Measurements from ENCODE around the gene CNGA3. TPM values are rescaled to one million over a fixed set of nuclear protein-coding genes. Genes with fewer than 3 reads are reported as not detected.
"Not testable (repeated sequence)": the region's sequence is repeated elsewhere in the genome, so short reads cannot be mapped to it uniquely, and the experiment has no call there.

The CNGA3 gene
- total RNA-seq, 1 donor from 2014 or later: not detected

DNA sequence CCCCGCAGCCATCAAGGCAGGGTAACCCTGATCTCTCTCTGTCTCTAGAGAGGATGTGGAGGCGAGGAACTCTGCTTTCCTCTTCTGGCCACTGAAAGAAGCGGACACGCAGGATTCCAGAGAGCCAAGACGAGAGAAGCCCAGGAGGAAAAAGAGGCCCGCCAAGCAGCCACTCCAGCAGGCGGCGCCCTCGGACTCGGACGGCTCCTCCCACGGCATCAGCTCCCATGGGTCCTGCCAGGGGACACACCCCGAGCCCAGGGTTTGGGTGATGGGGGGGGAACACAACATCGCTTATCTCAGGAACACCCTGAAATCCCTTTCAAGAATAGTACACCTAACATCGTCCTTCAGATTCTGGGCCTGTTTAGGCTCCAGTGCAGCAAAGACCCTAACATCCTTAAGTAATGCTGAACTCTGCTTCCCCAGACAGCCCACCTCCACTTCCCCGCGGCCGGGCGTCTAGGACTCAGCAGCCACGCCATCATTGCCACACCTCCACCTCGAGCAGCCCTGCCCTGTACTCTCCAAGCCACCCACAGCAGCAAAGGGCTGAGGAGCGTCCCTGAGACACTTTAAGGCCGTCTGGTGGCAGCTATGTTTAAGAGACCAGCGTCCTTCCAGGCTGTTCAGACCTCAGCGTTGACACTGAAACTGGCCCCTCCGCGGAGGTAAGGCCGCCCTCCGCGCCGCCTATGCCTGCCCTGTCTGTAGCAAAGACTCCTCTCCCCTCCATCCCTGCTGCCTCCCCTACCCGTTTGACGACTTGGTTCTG is 34.3 kb upstream of the CNGA3 start:
- Mint-ChIP-seq H3K9me3 (no peaks in the 10 kb centered on the region), H3K27ac (no peak overlapping the region), H3K36me3 (ENCODE audit: low read depth) (no peaks in the 10 kb centered on the region), H3K4me1 (ENCODE audit: low read depth) (no peaks in the 10 kb centered on the region), H3K27me3 (ENCODE audit: low read depth) (peaks cover 2% of the 10 kb centered on the region), H3K4me3 (ENCODE audit: low read depth) (no peak overlapping the region)
- intact Hi-C loops (cut with micrococcal nuclease): no loop called here
- DNase-seq (ENCODE audit: low spot score): no peak

DNA sequence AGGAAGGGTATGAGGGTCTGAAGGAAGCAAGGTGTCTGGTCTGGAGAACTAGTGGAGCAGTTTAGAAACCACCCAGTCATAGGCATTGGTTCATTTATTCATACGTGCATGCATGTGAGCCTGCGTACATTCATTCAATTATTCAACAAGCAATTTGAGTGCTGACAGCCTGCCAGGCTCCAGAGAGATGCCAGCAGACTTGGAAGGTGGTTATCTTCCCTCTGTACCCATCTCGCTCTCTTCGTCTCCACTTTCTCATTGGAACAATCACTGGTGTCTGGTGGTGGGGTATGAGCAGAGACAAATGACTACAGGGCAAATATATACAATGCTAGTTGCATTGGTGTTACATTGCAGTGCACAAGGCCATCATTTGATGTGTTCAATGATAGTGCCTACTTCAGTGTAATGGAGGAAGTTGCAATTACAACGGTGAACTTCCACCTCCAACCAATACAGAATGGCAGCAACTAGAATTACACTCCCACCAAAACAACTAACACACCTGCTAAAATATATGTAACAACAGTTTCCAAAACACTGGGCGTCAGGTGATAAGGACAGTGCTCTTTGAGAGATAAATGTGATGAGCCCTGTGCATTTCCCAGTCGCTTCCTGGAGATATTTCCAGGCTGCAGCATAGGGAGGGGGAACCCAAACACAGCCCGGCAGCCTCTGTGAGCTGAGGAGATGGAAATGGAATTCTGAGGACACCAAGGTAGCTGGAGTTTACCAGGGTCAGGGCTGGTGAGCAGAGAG is 32.6 kb upstream of the CNGA3 start:
- intact Hi-C loops (cut with micrococcal nuclease): no loop called here
- DNase-seq (ENCODE audit: low spot score): no peak
- H3K27me3 Mint-ChIP-seq (ENCODE audit: low read depth): peaks cover 2% of the 10 kb centered on the region
- no peaks in the 10 kb centered on the region for H3K36me3 Mint-ChIP-seq (ENCODE audit: low read depth)
- no peak overlapping the region for H3K27ac Mint-ChIP-seq
- no peaks in the 10 kb centered on the region for H3K4me1 Mint-ChIP-seq (ENCODE audit: low read depth)
- H3K4me3 Mint-ChIP-seq (ENCODE audit: low read depth): no peak overlapping the region
- peaks cover 4% of the 10 kb centered on the region for H3K9me3 Mint-ChIP-seq

DNA sequence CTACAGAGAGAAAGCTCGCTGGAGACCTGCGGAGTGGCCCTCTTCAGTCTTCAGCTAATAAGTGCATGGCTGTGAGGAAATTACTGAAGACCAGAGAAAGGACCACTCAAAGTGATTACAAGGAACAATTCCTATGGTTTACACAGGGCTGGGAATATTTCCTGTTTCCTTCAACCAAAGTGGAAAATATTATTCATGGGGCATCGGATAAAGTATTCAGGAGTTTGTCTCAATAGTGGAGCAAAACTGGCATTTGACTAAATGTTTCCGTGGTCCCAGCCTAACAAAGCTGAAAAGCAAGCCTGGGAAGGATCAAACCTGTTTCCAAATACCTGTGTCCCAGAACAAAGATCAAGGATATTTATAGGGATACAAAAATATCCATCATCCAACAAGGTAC is 32.0 kb upstream of the CNGA3 start:
- H3K27ac Mint-ChIP-seq: no peak overlapping the region
- peaks cover 10% of the 10 kb centered on the region for H3K9me3 Mint-ChIP-seq
- no peaks in the 10 kb centered on the region for H3K4me1 Mint-ChIP-seq (ENCODE audit: low read depth)
- DNase-seq (ENCODE audit: low spot score): no peak
- no peaks in the 10 kb centered on the region for H3K36me3 Mint-ChIP-seq (ENCODE audit: low read depth)
- peaks cover 2% of the 10 kb centered on the region for H3K27me3 Mint-ChIP-seq (ENCODE audit: low read depth)
- intact Hi-C loops (cut with micrococcal nuclease): no loop called here
- no peak overlapping the region for H3K4me3 Mint-ChIP-seq (ENCODE audit: low read depth)

DNA sequence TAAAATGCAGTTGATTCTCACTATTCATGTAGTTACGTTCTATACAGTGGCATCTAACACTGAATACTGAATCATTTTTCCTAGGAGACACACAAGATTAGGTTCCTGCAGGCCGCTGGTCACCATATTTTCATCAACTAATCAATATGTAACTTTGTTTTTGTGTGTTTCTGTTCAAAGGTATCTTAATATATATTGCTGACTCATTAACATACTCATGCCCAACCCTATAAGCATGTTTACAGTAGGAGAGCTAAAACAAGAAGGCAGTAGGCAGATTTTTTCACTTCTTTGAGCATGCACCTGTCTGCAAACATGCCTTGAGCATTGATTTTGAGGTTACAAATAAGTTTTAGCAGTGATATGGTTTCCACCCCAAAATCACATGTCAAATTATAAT is 30.3 kb upstream of the CNGA3 start:
- intact Hi-C loops (cut with micrococcal nuclease): no loop called here

DNA sequence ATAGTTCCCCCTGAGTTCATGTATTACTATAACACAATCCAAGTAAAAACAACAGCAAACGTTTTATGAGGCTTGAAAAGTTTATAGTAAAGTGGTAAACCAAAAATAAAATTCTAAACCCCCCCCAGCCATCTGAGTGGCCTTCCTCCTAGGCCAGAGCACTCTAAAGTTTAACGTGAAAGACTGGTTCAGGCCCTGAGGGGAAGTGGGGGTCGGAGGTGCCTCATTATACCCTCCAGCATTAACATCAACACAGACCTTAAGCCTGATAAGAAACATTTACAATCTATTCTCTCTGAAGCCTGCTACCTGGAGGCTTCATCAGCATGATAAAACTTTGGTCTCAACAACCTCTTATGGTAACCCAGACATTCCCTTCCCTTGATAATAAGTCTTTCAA is 29.0 kb upstream of the CNGA3 start:
- Mint-ChIP-seq H3K27me3 (ENCODE audit: low read depth) (peaks cover 2% of the 10 kb centered on the region), H3K4me3 (ENCODE audit: low read depth) (no peak overlapping the region), H3K27ac (no peak overlapping the region), H3K4me1 (ENCODE audit: low read depth) (no peaks in the 10 kb centered on the region), H3K36me3 (ENCODE audit: low read depth) (no peaks in the 10 kb centered on the region), H3K9me3 (peaks cover 31% of the 10 kb centered on the region)
- DNase-seq (ENCODE audit: low spot score): no peak
- intact Hi-C loops (cut with micrococcal nuclease): no loop called here

More for the DNA sequence above, 30.3 kb upstream of the CNGA3 start:
- Mint-ChIP-seq H3K9me3 (peaks cover 23% of the 10 kb centered on the region), H3K4me1 (ENCODE audit: low read depth) (no peaks in the 10 kb centered on the region), H3K27me3 (ENCODE audit: low read depth) (peaks cover 2% of the 10 kb centered on the region), H3K36me3 (ENCODE audit: low read depth) (no peaks in the 10 kb centered on the region), H3K4me3 (ENCODE audit: low read depth) (no peak overlapping the region), H3K27ac (no peak overlapping the region)
- DNase-seq (ENCODE audit: low spot score): no peak

DNA sequence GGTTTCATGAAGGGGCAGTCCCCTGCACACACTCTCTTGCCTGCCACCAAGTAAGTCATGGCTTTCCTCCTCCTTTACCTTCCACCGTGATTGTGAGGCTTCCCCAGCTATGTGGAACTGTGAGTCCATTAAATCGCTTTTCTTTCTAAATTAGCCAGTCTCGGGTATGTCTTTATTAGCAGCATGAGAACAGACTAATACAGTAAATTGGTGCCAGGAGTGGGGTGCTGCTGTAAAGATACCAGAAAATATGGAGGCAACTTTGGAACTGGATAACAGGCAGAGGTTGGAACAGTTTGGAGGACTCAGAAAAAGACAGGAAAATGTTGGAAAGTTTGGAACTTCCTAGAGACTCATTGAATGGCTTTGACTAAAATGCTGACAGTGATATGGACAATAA is 26.1 kb upstream of the CNGA3 start:
- intact Hi-C loops (cut with micrococcal nuclease); DNase-seq (ENCODE audit: low spot score); H3K4me3 Mint-ChIP-seq (ENCODE audit: low read depth); H3K36me3 Mint-ChIP-seq (ENCODE audit: low read depth); H3K4me1 Mint-ChIP-seq (ENCODE audit: low read depth); H3K27me3 Mint-ChIP-seq (ENCODE audit: low read depth); H3K27ac Mint-ChIP-seq: not testable (repeated sequence)
- peaks cover 43% of the 10 kb centered on the region for H3K9me3 Mint-ChIP-seq

DNA sequence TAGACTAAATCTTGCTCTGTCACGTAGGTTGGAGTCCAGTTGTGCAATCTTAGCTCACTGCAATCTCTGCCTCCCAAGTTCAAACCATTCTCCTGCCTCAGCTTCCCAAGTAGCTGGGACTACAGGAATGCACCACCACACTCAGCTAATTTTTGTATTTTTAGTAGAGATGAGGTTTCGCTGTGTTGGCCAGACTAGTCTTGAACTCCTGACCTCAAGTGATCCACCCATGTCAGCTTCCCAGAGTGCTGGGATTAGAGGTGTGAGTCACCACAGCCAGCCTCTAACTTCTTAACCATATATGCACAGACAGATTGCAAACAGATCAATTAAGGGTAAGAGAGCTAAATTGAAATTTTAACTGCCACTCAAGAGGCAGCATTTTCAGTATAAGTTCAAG is 22.1 kb upstream of the CNGA3 start:
- DNase-seq (ENCODE audit: low spot score): no peak
- Mint-ChIP-seq H3K36me3 (ENCODE audit: low read depth) (no peaks in the 10 kb centered on the region), H3K4me1 (ENCODE audit: low read depth) (no peaks in the 10 kb centered on the region), H3K27me3 (ENCODE audit: low read depth) (peaks cover 2% of the 10 kb centered on the region), H3K4me3 (ENCODE audit: low read depth) (no peak overlapping the region), H3K9me3 (peaks cover 33% of the 10 kb centered on the region), H3K27ac (no peak overlapping the region)
- intact Hi-C loops (cut with micrococcal nuclease): no loop called here

DNA sequence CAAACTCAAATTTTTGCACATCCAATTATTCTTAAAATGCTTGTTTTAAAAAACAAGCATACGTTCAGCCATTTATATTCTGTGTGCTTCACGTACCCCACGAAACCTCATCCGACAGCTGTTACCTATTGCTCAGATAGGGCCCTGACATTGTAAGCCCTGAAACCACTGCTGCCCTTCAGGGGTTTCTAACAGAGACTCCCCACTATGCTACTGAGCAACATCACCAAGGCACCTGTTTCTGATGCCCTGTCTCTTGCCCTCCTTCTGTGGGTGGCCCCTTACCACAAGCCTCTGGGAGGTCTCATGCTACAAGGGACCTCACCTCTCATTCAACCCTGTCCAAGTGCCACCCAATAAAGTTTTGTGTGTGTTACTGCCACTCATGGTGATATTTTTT is 18.5 kb upstream of the CNGA3 start:
- H3K9me3 Mint-ChIP-seq: peaks cover 9% of the 10 kb centered on the region
- DNase-seq (ENCODE audit: low spot score): no peak
- intact Hi-C loops (cut with micrococcal nuclease): no loop called here
- no peaks in the 10 kb centered on the region for H3K36me3 Mint-ChIP-seq (ENCODE audit: low read depth)
- no peak overlapping the region for H3K4me3 Mint-ChIP-seq (ENCODE audit: low read depth)
- no peak overlapping the region for H3K27ac Mint-ChIP-seq
- H3K27me3 Mint-ChIP-seq (ENCODE audit: low read depth): peaks cover 2% of the 10 kb centered on the region
- H3K4me1 Mint-ChIP-seq (ENCODE audit: low read depth): no peaks in the 10 kb centered on the region

DNA sequence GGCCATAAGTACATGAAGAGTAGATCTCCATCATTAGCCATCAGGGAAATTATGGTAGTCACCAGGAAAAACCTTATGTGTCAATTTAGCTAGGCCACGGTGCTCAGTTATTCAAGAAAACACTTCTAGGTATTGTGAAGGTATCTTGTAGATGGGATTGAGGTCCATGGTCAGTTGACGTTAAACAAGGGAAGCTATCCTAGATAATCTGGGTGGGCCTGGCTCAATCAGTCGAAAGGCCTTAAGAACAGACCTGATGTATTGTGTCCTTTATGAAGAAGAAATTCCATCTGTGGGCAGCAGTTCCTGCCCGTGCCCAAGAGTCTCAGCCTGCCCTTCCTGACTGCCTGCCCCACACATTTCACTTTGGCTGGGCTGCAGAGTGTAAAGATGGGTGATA is 16.7 kb upstream of the CNGA3 start:
- Mint-ChIP-seq H3K9me3 (no peaks in the 10 kb centered on the region), H3K4me3 (ENCODE audit: low read depth) (no peak overlapping the region), H3K36me3 (ENCODE audit: low read depth) (no peaks in the 10 kb centered on the region), H3K4me1 (ENCODE audit: low read depth) (no peaks in the 10 kb centered on the region), H3K27ac (no peak overlapping the region), H3K27me3 (ENCODE audit: low read depth) (peaks cover 4% of the 10 kb centered on the region)
- intact Hi-C loops (cut with micrococcal nuclease): no loop called here
- DNase-seq (ENCODE audit: low spot score): no peak

DNA sequence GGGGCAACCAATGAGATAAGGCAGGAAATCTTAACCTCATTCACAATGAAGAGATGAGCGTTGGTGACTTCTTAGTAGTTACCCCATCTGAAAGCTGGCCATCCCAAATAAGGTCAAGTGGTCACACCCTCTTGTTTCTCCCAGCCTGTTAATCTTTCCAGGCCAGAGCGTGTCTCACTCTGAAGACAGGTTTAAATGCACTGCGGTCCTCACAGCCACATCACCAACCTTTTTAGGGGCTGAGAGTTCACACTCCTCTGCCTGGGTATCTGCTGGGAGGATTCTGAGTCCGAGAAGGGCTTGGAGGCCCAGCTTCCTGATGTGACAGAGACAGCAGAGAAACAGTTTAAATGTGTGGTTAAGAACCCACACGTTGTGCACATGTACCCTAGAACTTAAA is 13.3 kb upstream of the CNGA3 start:
- H3K9me3 Mint-ChIP-seq: no peaks in the 10 kb centered on the region
- H3K36me3 Mint-ChIP-seq (ENCODE audit: low read depth): no peaks in the 10 kb centered on the region
- no peak for DNase-seq (ENCODE audit: low spot score)
- peaks cover 16% of the 10 kb centered on the region for H3K27me3 Mint-ChIP-seq (ENCODE audit: low read depth)
- intact Hi-C loops (cut with micrococcal nuclease): no loop called here
- no peaks in the 10 kb centered on the region for H3K4me1 Mint-ChIP-seq (ENCODE audit: low read depth)
- no peak overlapping the region for H3K27ac Mint-ChIP-seq
- no peak overlapping the region for H3K4me3 Mint-ChIP-seq (ENCODE audit: low read depth)

DNA sequence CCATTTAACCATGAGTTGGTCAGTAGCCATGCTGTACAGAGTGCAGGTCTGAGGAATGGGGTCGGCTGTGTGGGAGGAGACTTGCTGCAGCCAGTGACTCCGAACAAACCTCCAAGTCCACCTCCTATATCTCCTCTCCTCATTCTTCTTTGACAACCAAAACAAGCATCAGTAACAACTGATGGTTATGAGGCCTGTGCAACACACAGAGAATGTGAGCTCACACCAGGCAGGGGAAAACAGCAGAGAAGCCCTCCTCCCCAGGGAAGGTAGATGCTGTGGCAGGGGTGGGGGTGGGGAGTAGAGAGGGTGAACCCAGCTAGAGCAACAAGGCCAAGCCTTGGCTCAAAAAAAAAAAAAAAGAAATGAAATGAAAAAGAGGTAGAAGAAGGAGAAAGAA is 12.3 kb upstream of the CNGA3 start:
- no peak overlapping the region for H3K27ac Mint-ChIP-seq
- DNase-seq (ENCODE audit: low spot score): no peak
- no peaks in the 10 kb centered on the region for H3K4me1 Mint-ChIP-seq (ENCODE audit: low read depth)
- intact Hi-C loops (cut with micrococcal nuclease): no loop called here
- peaks cover 16% of the 10 kb centered on the region for H3K27me3 Mint-ChIP-seq (ENCODE audit: low read depth)
- no peak overlapping the region for H3K4me3 Mint-ChIP-seq (ENCODE audit: low read depth)
- no peaks in the 10 kb centered on the region for H3K9me3 Mint-ChIP-seq
- no peaks in the 10 kb centered on the region for H3K36me3 Mint-ChIP-seq (ENCODE audit: low read depth)

DNA sequence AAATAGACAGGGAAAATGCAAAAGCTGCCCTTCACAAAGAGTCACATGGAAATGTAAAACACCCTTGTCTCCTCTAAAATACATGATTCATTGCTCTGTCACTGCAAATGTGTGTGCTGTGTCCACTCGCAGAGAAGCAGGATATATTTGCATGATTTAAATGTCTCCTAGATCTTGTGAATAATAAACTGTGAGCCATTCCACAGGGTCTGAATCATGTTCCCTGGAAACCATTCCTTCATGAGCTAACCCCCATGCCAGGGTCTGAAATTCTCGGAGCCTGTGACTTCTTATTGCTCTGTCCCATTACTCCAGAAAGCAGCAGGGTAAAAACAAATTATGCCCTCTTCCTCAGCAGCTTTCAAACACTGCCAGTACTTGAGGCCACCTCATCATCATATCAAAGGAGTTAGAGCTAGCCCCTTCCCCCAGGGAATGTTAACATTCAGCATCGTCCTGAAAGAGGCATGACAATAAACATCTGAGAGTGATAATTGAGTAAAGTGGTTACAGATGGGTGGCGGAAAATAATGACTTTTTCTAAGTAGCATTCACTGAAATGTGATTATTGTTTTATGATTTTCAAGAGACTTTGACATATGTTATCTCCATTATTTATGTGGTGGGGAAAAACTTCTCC is 11.7 kb upstream of the CNGA3 start:
- Mint-ChIP-seq H3K4me1 (ENCODE audit: low read depth) (no peaks in the 10 kb centered on the region), H3K36me3 (ENCODE audit: low read depth) (no peaks in the 10 kb centered on the region), H3K27me3 (ENCODE audit: low read depth) (peaks cover 16% of the 10 kb centered on the region), H3K9me3 (no peaks in the 10 kb centered on the region), H3K4me3 (ENCODE audit: low read depth) (no peak overlapping the region), H3K27ac (no peak overlapping the region)
- DNase-seq (ENCODE audit: low spot score): no peak
- intact Hi-C loops (cut with micrococcal nuclease): no loop called here

DNA sequence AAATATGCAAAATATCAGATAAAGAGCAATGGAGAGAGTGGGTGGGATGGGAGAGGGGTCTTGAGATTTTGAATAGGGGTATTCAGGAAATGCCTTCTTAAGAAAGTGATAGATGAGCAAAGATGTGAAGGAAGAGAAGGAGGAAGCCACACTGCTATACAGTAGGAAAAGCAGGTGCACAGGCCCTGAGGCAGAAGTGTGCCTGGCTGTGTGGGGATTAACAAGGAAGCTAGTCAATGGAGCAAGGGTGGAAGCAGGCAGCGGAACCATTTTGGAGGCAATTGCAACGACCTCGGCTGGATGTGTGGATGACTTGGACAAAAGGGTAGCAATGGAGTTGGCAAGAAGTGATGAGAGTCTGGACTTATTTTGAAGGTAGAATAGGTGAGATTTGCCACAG is 11.0 kb upstream of the CNGA3 start:
- H3K27ac Mint-ChIP-seq: no peak overlapping the region
- DNase-seq (ENCODE audit: low spot score): no peak
- peaks cover 16% of the 10 kb centered on the region for H3K27me3 Mint-ChIP-seq (ENCODE audit: low read depth)
- H3K36me3 Mint-ChIP-seq (ENCODE audit: low read depth): no peaks in the 10 kb centered on the region
- H3K9me3 Mint-ChIP-seq: no peaks in the 10 kb centered on the region
- intact Hi-C loops (cut with micrococcal nuclease): no loop called here
- H3K4me1 Mint-ChIP-seq (ENCODE audit: low read depth): no peaks in the 10 kb centered on the region
- H3K4me3 Mint-ChIP-seq (ENCODE audit: low read depth): no peak overlapping the region

All from activated T-helper 2 cell treated with anti-CD3 and anti-CD28 coated beads, Interferon-gamma antibody, Interleukin-2, Interleukin-4, amounts not matched to agents 10 μg/mL and 5 μg/mL and 100 μg/mL, durations not matched to agents 14 hours and 24 hours and 36 hours (primary cell).